AG08395 (cell line): Measurements from ENCODE around the gene SLC35F1.

Experiments used
- DNase-seq: peaks from one replicate; pipeline ENCODE4 v3.0.0; 2012; ENCODE audit warnings: mixed read lengths, low spot score

Gene SLC35F1

DNA sequence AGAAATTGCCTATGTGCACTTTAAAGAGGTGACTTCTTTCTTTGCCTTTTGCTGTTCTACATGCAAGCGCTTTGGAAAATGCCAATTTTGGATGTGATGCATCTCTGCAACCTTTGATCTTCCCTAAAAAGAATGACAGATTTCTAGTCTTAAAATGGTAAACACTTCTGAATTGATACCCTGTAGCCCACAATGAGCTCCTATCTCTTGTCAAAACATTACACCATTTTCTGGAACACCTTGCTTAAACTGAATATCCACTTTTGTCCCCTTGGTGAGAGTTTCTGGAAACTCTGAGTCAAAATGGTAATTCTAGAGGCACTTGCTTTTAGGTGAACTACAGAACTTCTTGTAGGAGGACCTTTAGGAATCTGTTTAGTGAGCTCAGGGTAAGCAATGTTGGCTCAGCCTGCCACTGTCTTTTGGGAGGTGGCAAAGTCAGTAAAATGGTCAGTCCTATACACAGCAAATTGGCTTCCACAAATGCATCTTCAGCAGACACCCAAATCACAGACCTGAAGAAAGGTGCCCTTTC, 216.5 kb downstream of the SLC35F1 start:
- no peak for DNase-seq

- DNase-seq, result no peak
Measured at GRCh38 chr6:118124851-118125250, 217.8 kb downstream of the SLC35F1 start.

DNA sequence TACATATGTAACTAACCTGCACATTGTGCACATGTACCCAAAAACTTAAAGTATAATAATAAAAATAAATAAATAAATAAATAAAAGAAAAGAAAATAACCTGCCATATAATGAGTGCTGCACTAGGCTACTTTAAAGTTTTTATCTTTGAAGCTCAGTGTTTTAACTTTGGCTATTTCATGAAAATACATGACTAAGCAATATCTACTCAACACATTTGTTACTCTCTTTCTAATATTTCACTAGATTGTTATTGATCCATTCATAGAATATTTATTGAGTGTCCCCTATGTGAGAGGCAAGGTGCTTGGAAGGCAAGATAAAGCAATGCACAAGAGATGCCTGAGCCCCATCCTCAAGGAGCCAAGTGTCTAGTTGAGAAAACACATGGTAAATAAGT, 221.7 kb downstream of the SLC35F1 start:
- no peak for DNase-seq

DNA sequence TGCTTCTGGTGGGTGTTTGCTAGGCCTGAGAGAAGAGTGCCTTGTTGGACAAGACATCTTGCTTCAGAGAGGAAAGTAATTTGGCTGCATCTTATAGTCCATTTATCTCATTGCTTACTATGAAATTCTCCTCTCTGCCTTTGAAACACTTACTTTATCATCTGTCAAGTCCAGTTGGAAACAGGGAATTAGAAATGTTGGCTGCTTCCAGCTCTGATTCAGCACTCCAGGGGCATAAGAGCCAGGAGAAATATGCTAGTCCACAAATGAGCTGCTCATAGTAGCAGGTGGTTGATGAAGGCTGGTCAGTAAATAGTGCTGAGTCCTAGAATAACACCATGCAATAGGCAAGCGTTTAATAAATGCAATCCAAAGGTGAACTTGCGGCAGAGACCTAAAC, 227.1 kb downstream of the SLC35F1 start:
- no peak for DNase-seq

DNA sequence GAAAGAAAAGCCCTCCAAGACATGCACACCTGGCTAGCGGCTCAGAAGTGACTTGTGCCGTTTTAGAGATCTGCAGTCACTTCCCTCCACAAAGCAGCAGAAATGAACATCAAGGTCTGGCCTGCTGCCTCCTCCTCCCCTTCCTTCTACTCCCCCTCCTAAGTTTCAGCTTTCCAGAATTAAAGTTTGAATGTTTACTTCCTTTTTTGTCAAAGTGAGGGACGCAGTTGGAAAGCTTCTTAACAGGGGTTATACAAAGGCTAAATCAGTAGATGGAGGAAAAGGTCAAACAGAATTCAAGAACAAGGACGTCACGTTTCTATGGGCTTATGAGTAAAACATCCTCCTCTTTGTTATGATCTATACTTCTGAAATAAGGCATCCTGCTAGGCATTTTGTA, 227.7 kb downstream of the SLC35F1 start:
- no peak for DNase-seq

GRCh38 chr6:118135371-118135770, 228.3 kb downstream of the SLC35F1 start:
- no peak for DNase-seq

GRCh38 chr6:118141211-118141610, 234.1 kb downstream of the SLC35F1 start:
- DNase-seq, result no peak

- DNase-seq, result no peak
Measured at GRCh38 chr6:118146584-118146983, 239.5 kb downstream of the SLC35F1 start.

- DNase-seq, result no peak
Measured at GRCh38 chr6:118147511-118147910, 240.4 kb downstream of the SLC35F1 start.

DNA sequence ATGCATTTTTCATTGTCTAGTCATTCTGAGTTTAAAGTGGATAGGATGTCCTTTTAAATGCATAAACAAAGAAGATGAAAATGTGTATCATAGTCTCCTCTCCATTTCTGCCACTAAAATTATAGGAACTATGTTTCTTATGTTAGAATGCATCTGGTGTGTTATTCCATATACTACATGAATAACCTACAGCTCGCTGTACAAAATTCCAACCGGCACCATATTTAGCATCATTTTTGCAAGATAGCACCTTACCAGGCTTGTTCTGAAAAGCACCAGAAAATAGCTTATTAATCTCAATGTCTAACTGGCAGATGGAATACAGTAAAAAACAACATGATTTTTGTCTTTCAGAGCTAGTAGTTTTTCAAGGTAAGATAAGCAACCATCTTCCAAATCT, 241.5 kb downstream of the SLC35F1 start:
- no peak for DNase-seq

GRCh38 chr6:118152524-118152923, 245.5 kb downstream of the SLC35F1 start:
- DNase-seq, result no peak

- no peak for DNase-seq
Measured at GRCh38 chr6:118161343-118161742, 254.3 kb downstream of the SLC35F1 start.

DNA sequence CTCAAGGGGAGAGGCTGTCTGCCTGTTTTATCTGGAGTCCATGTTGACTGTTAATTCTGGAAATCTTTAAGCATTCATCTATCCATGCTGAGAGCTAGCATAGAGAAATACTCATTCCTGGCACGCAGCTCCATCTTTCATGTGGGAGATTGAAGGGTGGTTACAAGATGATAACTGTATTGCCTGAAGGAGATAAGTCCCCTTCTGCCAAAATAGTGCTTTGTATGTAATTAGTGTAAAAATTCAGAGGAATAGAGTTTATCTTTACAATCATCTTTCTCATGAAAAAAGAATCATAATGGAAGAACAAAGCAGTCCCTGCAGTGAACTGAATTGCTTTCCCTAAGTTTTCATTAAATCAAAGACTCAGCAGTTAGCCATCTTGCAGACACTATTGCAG, 256.5 kb downstream of the SLC35F1 start:
- no peak for DNase-seq

DNA sequence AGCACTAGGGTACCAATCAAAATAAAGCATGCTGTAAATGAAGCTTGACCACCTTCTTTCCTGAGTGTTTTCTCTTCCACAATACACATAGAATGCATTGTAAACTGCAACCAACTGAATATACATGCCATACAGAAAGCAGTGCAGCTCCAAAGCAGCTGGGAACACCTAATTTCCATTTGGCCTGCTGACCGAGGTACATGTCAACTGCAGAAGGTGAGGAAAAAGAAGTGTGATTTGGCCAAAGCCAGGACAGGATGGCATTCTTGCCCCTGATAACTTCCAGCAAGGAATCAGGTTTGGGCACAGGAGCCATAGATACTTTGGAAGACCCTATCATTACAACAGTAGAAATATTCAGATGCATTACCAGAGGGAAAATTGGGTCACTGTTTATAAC, 258.4 kb downstream of the SLC35F1 start:
- DNase-seq, result no peak

- no peak for DNase-seq
Measured at GRCh38 chr6:118168421-118168820, 261.4 kb downstream of the SLC35F1 start.

DNA sequence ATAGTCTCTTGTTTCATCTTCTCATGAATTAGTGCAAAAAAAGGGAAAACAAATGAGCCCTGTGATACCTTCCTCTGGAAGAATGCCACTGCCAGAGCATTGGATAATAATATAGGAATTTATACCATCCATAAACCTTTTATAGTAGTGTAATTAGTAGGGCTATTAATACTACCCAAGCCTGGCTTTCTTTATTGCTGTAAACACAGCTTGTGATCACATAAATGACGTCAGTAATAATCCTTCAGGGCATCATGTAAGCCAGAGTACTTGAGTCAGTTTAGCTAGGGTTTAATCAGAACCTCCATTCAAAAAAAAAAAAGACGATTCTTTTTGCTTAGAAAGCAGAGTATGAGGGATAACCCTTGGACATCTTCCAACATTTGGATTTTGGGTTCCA, 264.8 kb downstream of the SLC35F1 start:
- no peak for DNase-seq

GRCh38 chr6:118174071-118174470, 267.0 kb downstream of the SLC35F1 start:
- no peak for DNase-seq

DNA sequence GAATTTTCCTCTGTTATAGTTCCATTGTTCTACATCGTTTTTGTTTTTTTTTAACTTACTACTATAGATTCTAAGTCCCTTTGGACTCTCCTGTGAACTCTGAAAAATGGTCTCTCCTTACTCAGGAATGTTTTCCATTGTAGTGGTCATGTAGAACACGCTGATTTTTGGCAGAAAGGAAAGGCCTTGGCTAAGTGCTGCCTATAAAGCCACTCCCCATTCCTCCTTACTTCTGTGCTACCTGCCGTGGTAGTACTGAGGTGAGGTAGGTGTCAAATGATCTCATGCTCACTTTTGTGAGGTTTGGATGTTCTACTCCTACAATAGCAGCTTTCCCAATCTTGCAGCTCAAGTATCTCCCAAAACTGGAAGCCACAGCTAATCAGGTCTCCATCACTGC, 270.7 kb downstream of the SLC35F1 start:
- no peak for DNase-seq

DNA sequence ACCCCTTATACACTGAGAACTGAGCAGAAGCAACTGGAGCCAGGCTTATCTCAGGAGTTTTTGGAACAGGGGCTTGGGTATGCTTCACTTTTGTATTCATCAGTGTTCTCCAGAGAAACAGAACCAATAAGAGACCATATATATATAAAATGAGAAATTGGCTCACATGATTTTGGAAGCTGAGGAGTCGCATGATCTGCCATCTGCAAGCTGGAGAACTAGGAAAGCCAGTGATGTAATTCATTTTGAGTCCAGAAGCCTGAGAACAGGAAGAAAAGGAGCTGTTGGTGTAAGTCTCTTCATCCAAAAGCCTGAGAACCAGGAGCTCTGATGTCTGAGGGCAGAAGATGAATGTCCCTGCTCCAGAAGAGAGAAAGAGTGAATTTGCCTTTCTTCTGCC, 272.0 kb downstream of the SLC35F1 start:
- DNase-seq, result no peak

DNA sequence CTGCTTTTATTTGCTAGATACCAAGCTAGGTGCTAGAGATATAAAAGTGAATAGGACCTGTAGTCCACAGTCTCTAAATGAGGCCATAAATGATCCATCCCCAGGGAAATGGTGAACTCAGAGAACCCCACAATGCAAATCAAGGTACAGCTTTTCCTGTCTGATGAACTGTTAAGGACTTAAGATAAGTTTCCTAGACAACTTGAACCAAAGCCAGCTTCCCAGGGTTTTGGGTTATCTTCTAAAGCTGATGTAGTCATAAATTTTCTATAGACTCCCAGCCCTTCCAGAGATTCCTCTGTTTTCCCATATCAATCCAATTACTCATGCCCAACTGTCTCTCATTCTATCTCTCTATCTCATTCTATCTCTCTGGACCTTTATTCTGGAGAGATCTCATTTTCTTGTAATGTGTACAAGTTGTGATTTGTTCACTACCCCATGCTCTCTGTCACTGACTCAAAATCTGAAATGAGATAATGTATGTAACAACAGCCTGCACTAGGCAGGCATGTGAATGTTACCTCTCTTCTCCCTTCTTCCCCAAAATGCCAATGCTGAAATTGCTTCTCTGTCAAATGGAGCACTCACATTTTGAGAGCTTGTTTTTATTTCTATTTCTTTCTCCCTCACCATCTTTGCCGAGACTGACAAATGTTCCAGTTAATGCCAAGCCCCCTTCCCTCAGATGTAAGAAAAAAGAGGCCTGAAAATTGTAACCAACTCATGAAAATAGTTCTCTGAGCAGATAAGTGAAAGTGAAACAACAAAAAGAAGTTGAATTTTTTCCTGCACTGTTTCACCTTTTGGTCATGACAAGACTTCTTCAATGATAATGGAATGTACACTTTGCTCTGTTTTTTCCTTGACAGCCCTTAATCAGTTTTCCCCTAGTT, 279.9 kb downstream of the SLC35F1 start:
- DNase-seq, result no peak

DNA sequence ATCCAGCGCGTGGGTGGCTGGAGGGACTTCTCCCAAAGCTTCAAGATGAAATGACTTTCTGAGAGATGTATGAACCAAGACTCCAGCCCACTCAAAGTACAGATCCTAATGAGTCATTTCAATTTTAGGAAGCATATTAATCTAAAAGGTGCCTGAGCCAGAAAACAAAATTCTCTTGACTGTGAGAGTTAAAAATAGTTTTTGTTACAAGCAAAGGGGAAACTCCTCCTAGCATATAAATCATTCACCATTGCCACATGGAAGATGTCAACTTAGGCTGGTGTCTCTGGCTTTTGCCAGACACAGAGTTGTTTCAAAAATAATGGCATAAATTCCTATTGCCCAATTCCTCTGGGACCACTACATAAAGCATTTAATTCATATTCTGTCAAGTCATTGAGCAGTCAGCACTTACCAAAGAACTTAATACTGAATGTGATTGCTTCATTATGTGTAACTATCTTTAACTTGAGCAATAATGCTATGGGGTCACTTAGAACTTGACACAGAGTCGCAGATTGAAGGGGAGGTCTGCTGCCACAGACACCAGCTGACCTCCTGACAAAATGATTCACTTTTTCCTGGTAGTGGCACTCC, 280.6 kb downstream of the SLC35F1 start:
- DNase-seq, result peak; percentile 11

DNA sequence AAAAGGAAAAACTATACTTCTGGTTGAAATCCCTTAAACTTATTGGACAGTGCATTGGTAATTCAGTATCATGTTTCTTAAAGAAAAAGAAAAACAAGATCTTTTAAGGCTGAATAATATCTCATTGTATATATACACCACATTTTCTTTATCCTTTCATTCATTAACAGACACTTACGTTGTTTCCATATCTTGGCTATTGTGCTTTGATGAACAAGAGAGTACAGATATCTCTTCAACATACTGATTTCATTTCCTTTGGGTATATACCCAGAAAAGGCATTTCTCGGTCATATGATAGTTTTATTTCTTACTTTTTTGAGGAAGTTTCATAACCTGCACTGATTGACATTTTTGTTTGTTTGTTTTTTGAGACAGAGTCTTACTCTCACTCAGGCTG, 281.5 kb downstream of the SLC35F1 start:
- DNase-seq, result no peak

GRCh38 chr6:118197539-118197938, 290.5 kb downstream of the SLC35F1 start:
- no peak for DNase-seq
